ENCODE results near the gene GPR82.

GPR82 gene

GRCh38 chrX:41779030-41779564 is 55.1 kb downstream of the GPR82 start:
- in situ Hi-C loops (cut with HindIII; ENCODE audit: low pct_ligation_motif_present, low pct_unique_long_range_greater_than_20kb, low sequenced_read_pairs), result no loop called here
- peak; percentile 46 for DNase-seq

Measured in ACHN (cell line).